IPS-20b (cell line): ENCODE data around the gene ACTR8.

Source experiments
- H3K27ac ChIP-seq: one replicate; pipeline ENCODE4 v1.5.1; 2013; ENCODE audit warnings: low read length
- H3K27me3 ChIP-seq: 2 replicates; pipeline ENCODE4 v1.6.1; 2013; ENCODE audit warnings: mild to moderate bottlenecking, low read length, inconsistent platforms; ENCODE audit not compliant: insufficient read depth
- H3K36me3 ChIP-seq: 2 replicates; pipeline ENCODE4 v1.6.1; 2013; ENCODE audit warnings: low read depth, mild to moderate bottlenecking, inconsistent platforms, low read length, moderate library complexity; ENCODE audit not compliant: insufficient read depth
- H3K4me1 ChIP-seq: 2 replicates; pipeline ENCODE4 v1.6.1; 2013; ENCODE audit warnings: mild to moderate bottlenecking, control low read depth, inconsistent platforms, low read length, moderate library complexity; ENCODE audit not compliant: insufficient read depth
- H3K4me3 ChIP-seq: 2 replicates; pipeline ENCODE4 v1.5.1; 2013; ENCODE audit warnings: mild to moderate bottlenecking, low read length, inconsistent platforms
- H3K9ac ChIP-seq: 2 replicates; pipeline ENCODE4 v1.6.1; 2013; ENCODE audit warnings: low read depth, mild to moderate bottlenecking, inconsistent platforms, low read length, moderate library complexity
- H3K9me3 ChIP-seq: 2 replicates; pipeline ENCODE4 v1.6.1; 2013; ENCODE audit warnings: mild to moderate bottlenecking, low read depth, low read length, inconsistent platforms; ENCODE audit not compliant: insufficient read depth

The ACTR8 gene

GRCh38 chr3:53829605-53830004 is 52.3 kb downstream of the ACTR8 start:
- no peaks in the 10 kb centered on the region for H3K4me1 ChIP-seq
- H3K27ac ChIP-seq: no peak overlapping the region
- H3K9ac ChIP-seq: no peak overlapping the region
- no peaks in the 10 kb centered on the region; the same call in 1 of the 2 replicates for H3K36me3 ChIP-seq
- H3K4me3 ChIP-seq: no peak overlapping the region
- no peaks in the 10 kb centered on the region for H3K27me3 ChIP-seq
- no peaks in the 10 kb centered on the region for H3K9me3 ChIP-seq

GRCh38 chr3:53828581-53828980 is 53.4 kb downstream of the ACTR8 start:
- H3K4me1 ChIP-seq: no peaks in the 10 kb centered on the region
- no peak overlapping the region for H3K27ac ChIP-seq
- H3K4me3 ChIP-seq: no peak overlapping the region
- no peaks in the 10 kb centered on the region for H3K9me3 ChIP-seq
- H3K9ac ChIP-seq: no peak overlapping the region
- no peaks in the 10 kb centered on the region for H3K27me3 ChIP-seq
- no peaks in the 10 kb centered on the region; the same call in 1 of the 2 replicates for H3K36me3 ChIP-seq

GRCh38 chr3:53826048-53826447 is 55.9 kb downstream of the ACTR8 start:
- Histone ChIP-seq H3K27ac (no peak overlapping the region), H3K9me3 (no peaks in the 10 kb centered on the region), H3K36me3 (no peaks in the 10 kb centered on the region), H3K4me3 (no peak overlapping the region), H3K27me3 (no peaks in the 10 kb centered on the region), H3K9ac (no peak overlapping the region), H3K4me1 (no peaks in the 10 kb centered on the region)

- Histone ChIP-seq H3K4me1 (no peaks in the 10 kb centered on the region), H3K27ac (no peak overlapping the region), H3K4me3 (no peak overlapping the region), H3K9ac (no peak overlapping the region), H3K9me3 (no peaks in the 10 kb centered on the region), H3K27me3 (no peaks in the 10 kb centered on the region), H3K36me3 (peaks cover 12% of the 10 kb centered on the region; the same call in 1 of the 2 replicates)
These were observed 57.2 kb downstream of the ACTR8 start for GRCh38 chr3:53824795-53825194.

GRCh38 chr3:53823956-53824657 is 57.8 kb downstream of the ACTR8 start:
- H3K27me3 ChIP-seq: no peaks in the 10 kb centered on the region
- no peak overlapping the region for H3K27ac ChIP-seq
- H3K9ac ChIP-seq: no peak overlapping the region
- no peaks in the 10 kb centered on the region for H3K4me1 ChIP-seq
- H3K4me3 ChIP-seq: no peak overlapping the region
- H3K36me3 ChIP-seq: peaks cover 14% of the 10 kb centered on the region; the same call in 1 of the 2 replicates
- no peaks in the 10 kb centered on the region for H3K9me3 ChIP-seq

- no peak overlapping the region for H3K27ac ChIP-seq
- H3K27me3 ChIP-seq: no peaks in the 10 kb centered on the region
- no peaks in the 10 kb centered on the region for H3K9me3 ChIP-seq
- peaks cover 21% of the 10 kb centered on the region; the same call in 1 of the 2 replicates for H3K36me3 ChIP-seq
- H3K4me1 ChIP-seq: no peaks in the 10 kb centered on the region
- no peak overlapping the region for H3K9ac ChIP-seq
- no peak overlapping the region for H3K4me3 ChIP-seq
These were observed 58.7 kb downstream of the ACTR8 start for GRCh38 chr3:53823026-53823955.

- Histone ChIP-seq H3K27ac (no peak overlapping the region), H3K27me3 (no peaks in the 10 kb centered on the region), H3K4me1 (no peaks in the 10 kb centered on the region), H3K36me3 (peaks cover 26% of the 10 kb centered on the region; the same call in 1 of the 2 replicates), H3K4me3 (no peak overlapping the region), H3K9me3 (no peaks in the 10 kb centered on the region), H3K9ac (no peak overlapping the region)
These were observed 59.6 kb downstream of the ACTR8 start for GRCh38 chr3:53822331-53822741.

- Histone ChIP-seq H3K27ac (no peak overlapping the region), H3K9me3 (no peaks in the 10 kb centered on the region), H3K27me3 (no peaks in the 10 kb centered on the region), H3K36me3 (peaks cover 30% of the 10 kb centered on the region; the same call in 1 of the 2 replicates), H3K4me3 (no peak overlapping the region), H3K4me1 (no peaks in the 10 kb centered on the region), H3K9ac (no peak overlapping the region)
These were observed 60.3 kb downstream of the ACTR8 start for GRCh38 chr3:53821631-53822121.

- H3K27ac ChIP-seq: no peak overlapping the region
- no peaks in the 10 kb centered on the region for H3K4me1 ChIP-seq
- peaks cover 30% of the 10 kb centered on the region; the same call in 1 of the 2 replicates for H3K36me3 ChIP-seq
- H3K9me3 ChIP-seq: no peaks in the 10 kb centered on the region
- H3K4me3 ChIP-seq: no peak overlapping the region
- H3K27me3 ChIP-seq: no peaks in the 10 kb centered on the region
- H3K9ac ChIP-seq: no peak overlapping the region
These were observed 61.0 kb downstream of the ACTR8 start for GRCh38 chr3:53820756-53821580.

GRCh38 chr3:53820084-53820483 is 61.9 kb downstream of the ACTR8 start:
- Histone ChIP-seq H3K4me3 (no peak overlapping the region), H3K9ac (no peak overlapping the region), H3K27ac (no peak overlapping the region), H3K9me3 (no peaks in the 10 kb centered on the region), H3K36me3 (peaks cover 35% of the 10 kb centered on the region; the same call in 1 of the 2 replicates), H3K27me3 (no peaks in the 10 kb centered on the region), H3K4me1 (no peaks in the 10 kb centered on the region)
